GM21825 (cell line): ENCODE data around the gene CLIP4.

Experiments used
- ATAC-seq: cut with Tn5 transposase; IDR thresholded peaks from one replicate; pipeline ENCODE4 v1.9.1; 2021; ENCODE audit warnings: mild to moderate bottlenecking, moderate library complexity; ENCODE audit not compliant: unreplicated experiment

The CLIP4 gene

DNA sequence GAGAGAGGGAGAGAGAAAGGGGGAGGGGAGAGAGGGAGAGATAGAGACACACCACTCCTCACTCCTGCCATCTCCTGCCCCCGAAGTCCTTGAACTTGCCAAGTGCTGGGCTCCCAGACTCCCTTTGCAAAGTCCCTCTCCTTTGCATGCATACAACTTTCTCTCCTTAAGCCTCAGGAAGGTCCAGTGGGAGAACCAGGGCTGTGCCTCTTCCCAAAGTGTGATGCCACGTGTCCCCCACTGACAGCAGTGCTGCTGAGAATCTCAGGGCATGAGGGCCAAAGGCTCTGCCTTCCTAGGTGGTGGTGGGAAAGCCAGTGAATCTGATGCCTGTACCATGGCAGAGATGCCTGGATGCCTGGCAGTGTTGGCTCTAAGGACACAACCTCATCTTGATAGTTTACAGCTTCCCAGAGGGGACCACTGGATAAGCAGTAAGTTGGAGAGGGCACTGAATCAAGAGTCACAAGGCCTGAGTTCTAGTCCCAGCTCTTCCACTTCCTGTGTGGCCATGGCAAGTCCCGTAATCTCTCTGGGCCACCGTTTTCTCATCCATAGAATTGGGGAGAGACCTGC lies 103.4 kb downstream of the CLIP4 start:
- no peak for ATAC-seq

- no peak for ATAC-seq
Measured at GRCh38 chr2:29219374-29219773, 104.2 kb downstream of the CLIP4 start.

DNA sequence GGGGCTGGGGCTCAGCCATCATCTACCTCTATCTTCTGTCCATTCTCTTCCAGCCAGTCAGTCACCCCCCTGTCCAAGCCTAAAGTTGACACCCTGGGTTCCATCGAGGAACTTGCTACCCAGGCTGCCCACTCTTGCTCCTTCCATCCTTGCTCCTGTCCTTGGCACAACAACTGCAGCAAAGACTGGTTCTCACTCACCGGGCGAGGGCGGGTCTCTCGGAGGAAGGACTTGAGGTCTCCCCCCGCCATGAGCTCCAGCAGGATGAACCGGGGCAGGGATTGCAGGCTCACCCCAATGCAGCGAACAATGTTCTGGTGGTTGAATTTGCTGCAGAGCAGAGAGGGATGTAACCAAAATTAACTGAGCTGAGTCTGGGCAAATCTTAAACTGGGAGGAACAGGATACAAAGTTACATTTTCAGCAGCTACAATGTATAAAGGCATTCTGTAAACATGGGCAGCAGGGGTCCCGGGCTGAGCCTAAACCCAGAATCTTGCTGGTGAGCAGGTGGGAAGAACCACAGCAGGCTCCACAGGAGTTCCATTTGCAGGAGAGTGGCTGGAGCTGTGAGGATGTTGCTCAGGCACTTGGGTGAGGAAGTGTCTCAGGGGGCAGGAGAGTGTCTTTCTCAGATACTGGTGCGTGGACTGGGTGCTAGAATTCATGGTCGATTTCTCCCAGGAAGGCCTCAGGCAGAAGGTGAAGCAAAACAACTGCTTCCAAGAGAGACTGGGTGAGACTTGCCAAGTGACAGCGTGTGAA lies 105.5 kb downstream of the CLIP4 start:
- no peak for ATAC-seq

DNA sequence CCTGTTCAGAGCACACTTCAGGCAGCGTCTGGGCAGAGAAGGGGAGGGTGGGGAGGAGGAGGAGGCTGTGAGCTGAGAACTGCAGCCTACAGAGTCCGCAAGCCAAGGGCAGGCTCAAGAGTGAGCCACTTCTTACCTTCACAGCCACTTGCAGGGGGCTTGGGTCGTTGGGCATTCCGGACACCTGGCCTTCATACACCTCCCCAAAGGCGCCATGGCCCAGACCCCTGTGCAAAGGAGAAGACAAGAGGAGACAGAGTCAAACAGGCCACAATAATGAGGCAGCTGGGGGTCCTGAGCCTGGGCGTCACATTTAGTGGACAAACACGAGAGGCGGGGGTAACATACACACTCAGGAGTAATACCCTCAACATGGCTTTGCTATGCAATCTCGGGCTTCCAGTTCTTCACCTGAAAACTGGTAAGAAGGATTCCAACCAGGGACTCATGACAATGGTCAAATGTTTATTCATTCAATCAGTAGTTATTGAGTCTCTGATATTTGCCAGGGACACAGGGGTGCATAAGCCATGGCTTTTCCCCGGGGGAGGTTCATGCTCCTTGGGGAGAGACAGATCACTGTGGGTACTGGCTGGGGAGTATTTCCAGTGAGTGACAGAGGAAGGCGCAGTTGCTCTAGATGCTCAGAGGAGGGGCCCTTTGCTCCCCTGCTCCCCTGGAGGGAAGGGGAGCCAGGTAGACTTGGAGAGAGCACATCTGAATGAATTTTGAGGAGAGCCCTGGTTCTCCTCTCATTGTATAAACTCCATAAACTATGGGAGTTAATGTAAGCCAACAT lies 107.4 kb downstream of the CLIP4 start:
- no peak for ATAC-seq

GRCh38 chr2:29223257-29223656 lies 108.0 kb downstream of the CLIP4 start:
- no peak for ATAC-seq

DNA sequence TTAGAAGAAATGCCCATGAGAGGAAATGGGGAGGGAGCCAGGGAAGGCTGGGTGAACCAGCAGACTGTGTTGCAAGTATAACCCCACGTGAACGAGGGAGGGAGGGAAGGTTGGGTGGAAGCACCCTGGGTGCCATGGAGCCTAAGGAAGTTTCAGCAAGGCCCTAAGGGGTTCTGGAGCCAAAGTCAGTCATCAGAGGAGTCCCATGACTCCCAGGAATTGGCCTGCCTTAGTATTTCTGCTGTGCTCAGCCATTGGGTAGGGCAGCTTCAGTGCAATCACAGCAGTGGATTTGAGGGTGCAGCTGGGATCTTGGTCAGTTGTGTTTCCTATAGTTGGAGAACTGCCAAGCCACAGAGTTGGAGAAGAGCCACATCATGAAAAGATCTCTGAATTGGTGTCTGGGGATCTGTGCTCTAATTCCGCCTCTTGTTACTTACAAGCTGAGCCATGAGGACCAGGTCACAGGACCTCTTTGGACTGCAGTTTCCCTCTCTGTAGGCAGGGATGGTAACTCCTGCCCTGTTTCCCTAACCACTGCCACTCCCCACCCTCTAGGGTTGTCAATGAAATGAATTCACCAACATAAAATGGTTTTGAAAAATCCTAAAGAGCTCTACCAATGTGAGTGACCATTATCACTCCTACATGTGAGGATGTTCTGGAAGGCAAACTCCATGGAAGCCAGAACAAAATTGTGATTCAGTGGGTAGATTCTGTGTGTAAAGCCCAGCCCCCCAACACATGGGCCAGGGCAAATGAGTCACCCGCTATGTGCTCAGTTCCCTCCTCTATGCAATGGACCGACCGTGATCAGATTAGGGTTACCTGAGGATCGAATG lies 108.9 kb downstream of the CLIP4 start:
- no peak for ATAC-seq

GRCh38 chr2:29224693-29225551 lies 109.7 kb downstream of the CLIP4 start:
- no peak for ATAC-seq

- no peak for ATAC-seq
Measured at GRCh38 chr2:29225814-29226213, 110.6 kb downstream of the CLIP4 start.

DNA sequence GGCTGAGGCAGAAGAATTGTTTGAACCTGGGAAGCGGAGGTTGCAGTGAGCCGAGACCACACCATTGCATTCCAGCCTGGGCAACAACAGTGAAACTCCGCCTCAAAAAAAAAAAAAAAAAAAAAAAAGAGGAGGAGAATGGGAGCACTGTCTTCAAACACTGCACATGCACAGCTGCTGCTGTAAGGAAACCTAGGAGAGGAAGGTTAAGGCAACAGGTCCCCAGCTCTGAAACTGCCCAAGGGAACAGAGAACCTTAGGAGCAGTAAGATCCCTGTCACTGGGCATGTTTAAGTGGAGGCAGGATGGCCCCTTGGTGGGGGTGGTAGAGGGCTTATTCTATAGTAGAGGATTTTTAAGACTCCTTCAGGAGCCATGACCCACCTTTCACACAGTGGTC lies 111.2 kb downstream of the CLIP4 start:
- ATAC-seq: no peak

DNA sequence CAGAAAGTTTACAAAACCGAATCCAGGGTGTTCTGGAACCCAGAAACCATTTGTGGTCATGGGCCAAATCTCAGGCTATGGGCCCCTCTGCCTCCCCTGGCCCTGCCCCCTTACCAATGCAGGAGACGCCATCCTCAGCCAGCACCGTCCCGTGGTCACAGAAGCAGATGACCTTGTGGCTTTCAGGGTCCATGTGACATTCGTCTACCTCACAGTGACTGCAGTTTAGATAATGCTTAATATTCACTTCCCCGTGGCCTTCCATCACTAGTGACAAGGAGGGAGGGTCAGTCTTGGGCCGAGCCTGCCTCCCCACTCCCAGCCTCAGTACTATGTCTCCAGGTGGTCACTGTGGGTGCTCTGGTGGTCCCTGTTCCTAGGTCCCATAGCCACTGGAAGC lies 111.6 kb downstream of the CLIP4 start:
- ATAC-seq: no peak

GRCh38 chr2:29227935-29228675 lies 112.9 kb downstream of the CLIP4 start:
- ATAC-seq: no peak

DNA sequence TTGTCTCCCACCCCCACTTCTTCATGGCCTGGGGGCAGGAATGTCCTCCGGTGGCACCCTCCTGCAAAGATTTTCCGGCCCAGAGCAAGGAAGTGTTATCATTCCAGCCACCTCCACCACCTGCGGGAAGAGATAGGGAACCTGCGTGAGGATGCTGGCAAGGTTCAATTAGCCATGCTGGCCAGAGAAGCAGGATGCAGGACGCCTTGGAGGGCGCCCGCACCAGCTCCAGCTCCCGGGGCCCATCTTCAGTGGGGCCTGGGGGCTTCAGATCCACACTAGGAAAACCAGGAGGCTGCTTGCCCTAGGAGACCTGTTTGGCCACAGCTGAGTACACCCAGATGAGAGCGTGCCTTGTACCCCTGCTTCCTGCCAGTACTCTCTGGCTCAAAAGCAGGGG lies 113.7 kb downstream of the CLIP4 start:
- no peak for ATAC-seq

DNA sequence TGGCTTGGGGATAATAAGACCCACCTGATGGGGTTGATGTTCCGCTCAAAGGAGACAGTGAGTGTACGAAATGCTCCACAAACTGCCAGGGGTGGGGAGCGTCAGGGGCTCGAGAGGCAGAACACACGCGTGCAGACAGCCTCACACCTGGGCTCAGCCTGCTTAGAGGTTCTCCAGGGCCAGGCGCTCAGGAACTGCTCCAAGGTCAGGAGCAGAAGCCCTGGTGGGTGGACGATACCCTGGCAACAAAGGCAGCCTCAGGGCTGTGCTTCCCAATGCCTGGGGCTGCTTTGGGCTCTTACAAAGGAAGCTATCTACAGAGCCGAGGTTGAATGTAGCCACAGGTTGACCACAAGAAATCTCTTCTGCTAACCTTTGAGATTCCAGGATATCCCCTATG lies 114.4 kb downstream of the CLIP4 start:
- no peak for ATAC-seq

DNA sequence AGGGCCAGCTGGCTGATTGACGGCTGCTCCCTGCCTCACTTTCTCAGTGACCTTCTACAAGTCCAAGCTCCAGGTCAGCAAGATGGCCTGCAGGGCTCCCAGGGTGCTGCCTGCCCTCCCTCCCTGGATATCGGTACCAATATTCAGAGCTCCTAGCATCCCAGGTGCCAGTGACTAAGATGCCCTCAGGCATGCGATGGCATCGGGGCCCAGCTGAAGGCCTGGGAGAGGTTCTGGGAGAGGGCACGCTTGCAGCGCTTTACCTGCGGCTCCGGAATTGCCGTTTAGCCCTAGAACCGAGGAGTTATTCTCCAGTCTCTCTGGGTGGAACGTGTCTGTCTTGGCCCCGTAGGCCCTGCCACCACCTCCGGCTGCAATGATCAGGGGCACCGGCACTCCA lies 116.8 kb downstream of the CLIP4 start:
- ATAC-seq: no peak

- ATAC-seq: no peak
Measured at GRCh38 chr2:29233428-29233827, 118.2 kb downstream of the CLIP4 start.

DNA sequence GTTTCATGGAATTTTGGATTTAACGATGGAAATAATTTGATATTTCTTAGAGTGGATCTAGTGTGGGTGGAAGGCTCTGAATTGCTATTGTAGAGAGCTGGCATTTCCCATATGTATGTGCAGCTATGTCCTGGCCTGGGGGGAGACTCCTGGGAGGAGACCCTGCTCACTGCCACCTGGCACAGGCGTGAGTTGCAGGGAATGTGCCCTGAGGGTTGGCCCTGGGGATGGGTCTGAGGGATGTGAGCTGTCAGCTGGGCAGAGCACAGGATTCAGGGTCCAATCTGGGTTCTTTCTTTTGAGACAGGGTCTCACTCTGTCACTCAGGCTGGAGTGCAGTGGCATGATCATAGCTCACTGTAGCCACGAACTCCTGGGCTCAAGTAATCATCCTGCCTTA lies 120.2 kb downstream of the CLIP4 start:
- no peak for ATAC-seq

GRCh38 chr2:29236074-29236473 lies 120.9 kb downstream of the CLIP4 start:
- ATAC-seq: no peak

DNA sequence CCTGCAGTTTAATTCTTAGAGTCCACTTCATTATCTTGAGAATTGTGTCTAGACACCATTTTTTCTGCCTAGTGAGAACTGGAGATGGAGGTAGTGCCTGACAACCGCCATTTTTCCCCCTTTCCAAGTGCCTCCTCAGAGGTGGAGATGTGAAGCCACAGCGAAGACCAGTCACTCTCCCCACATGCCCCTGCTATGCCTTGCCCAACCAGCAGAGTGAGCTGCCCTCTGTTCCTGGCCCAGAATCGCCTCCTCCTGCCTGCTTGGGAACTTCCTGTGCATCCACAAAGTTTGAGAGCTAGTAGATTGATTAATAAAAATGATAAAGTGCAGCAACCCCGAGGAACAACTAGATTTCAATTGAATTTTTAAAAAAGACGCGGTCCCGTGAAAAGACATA lies 123.3 kb downstream of the CLIP4 start:
- no peak for ATAC-seq
